Measurements from ENCODE around the gene NDUFAF3.

Gene NDUFAF3

GRCh38 chr3:49015765-49016164 is 6.2 kb upstream of the NDUFAF3 start:
- DNase-seq (ENCODE audit: insufficient read length, low spot score), result no peak
- TF ChIP-seq, protein P1, sequence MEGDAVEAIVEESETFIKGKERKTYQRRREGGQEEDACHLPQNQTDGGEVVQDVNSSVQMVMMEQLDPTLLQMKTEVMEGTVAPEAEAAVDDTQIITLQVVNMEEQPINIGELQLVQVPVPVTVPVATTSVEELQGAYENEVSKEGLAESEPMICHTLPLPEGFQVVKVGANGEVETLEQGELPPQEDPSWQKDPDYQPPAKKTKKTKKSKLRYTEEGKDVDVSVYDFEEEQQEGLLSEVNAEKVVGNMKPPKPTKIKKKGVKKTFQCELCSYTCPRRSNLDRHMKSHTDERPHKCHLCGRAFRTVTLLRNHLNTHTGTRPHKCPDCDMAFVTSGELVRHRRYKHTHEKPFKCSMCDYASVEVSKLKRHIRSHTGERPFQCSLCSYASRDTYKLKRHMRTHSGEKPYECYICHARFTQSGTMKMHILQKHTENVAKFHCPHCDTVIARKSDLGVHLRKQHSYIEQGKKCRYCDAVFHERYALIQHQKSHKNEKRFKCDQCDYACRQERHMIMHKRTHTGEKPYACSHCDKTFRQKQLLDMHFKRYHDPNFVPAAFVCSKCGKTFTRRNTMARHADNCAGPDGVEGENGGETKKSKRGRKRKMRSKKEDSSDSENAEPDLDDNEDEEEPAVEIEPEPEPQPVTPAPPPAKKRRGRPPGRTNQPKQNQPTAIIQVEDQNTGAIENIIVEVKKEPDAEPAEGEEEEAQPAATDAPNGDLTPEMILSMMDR (IDR thresholded peaks at IDR 0.05; ENCODE audit: insufficient read depth, missing control alignments), result no peak
- no peak for FAIRE-seq

GRCh38 chr3:49016414-49017228 is 5.3 kb upstream of the NDUFAF3 start:
- no peak for DNase-seq (ENCODE audit: insufficient read length, low spot score)
- TF ChIP-seq, protein P1 (IDR thresholded peaks at IDR 0.05; ENCODE audit: insufficient read depth, missing control alignments), result no peak
- no peak for FAIRE-seq

GRCh38 chr3:49017229-49017970 is 4.5 kb upstream of the NDUFAF3 start:
- DNase-seq (ENCODE audit: insufficient read length, low spot score) (no peak), FAIRE-seq (no peak)
- TF ChIP-seq, protein P1 (IDR thresholded peaks at IDR 0.05; ENCODE audit: insufficient read depth, missing control alignments), result no peak

DNA sequence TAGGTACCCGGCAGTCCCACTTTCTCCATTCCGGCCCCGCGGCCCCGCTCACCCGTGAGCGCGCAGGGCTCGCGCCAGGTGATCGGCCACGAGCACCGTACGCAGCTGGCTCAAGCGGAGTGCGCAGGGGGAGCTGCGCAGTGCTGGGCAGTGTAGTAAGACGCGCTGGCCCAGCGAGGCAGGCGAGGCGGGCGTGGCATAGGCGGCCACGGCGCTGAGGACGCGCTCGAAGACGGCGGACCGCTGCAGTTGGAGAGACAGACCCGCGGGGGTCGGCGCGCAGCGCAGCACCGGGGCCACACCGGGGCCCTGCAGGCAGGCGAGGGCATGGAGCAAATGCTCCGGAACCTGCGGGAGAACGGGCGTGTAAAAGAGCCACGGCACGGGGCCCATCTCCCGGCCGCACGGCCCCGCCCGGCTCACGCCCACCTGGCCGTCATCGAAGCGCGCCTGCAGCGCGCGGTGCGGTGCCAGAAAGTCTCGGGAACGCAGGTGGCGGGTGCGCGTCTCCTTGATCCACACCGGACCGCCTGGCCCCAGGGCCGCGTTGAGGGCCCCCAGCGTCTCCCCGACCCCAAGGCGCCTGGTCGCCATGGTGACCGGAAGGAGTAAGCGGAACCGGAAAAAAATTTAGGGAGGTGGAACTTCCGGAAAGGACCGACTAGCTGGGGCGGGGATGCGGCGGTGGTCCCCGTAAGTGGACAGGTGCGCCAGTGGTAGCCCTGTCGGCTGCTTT is 3.8 kb upstream of the NDUFAF3 start, which contains the start of gene DALRD3:
DALRD3 (minus strand) TSS at position 610 of the 736 bp plus-strand sequence; CDS start at position 594, 16 bp downstream.
- TF ChIP-seq, protein P1 (IDR thresholded peaks at IDR 0.05; ENCODE audit: insufficient read depth, missing control alignments), result no peak
- FAIRE-seq (no peak), DNase-seq (ENCODE audit: insufficient read length, low spot score) (peak; percentile 78)

GRCh38 chr3:49018707-49019006 is 3.3 kb upstream of the NDUFAF3 start:
- TF ChIP-seq, protein P1 (IDR thresholded peaks at IDR 0.05; ENCODE audit: insufficient read depth, missing control alignments), result no peak
- DNase-seq (ENCODE audit: insufficient read length, low spot score), result no peak
- FAIRE-seq, result no peak

DNA sequence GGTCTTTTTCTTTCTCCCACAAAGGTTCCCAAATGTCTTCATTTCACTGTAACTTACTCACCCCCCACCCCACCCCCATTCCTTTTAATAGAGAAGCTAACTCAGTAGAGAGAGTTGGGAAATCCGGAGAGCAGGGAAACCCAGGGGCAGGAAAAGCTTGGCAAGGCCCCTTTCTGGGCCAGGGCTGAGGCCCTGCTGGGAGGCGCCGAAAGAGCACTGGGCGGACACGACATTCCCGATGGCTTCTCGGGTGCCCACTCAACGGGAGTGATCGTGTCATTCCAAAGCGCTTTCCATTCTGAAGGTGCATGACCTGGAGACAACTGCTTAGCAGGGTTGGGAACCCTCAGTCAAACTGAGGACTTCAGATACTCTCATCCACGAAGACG is 2.0 kb upstream of the NDUFAF3 start:
- TF ChIP-seq, protein P1 (IDR thresholded peaks at IDR 0.05; ENCODE audit: insufficient read depth, missing control alignments), result no peak
- FAIRE-seq, result no peak
- no peak for DNase-seq (ENCODE audit: insufficient read length, low spot score)

Data from D721Med (cell line).